ENCODE measurements around the gene FBXL2.
"Not testable (repeated sequence)": the region's sequence is repeated elsewhere in the genome, so short reads cannot be mapped to it uniquely, and the experiment has no call there.

The FBXL2 gene

DNA sequence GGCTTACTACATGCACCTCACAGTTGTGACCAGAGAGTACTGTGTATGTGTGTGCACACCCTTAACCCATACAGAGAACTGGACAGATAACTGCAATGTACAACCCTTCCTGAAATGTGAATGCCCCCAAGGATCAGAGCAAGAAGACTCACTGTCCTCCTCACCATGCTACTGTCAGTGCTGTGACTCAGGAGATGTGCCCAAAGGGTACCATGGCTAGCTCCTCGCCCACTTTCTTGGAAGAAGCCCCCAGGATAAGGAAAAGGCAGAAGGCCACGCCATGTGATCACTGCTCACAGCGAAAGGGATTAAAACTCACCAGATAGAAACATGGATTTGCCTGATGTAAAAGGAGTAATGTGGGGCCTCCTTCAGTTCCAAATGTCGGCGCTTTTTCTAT is 121.2 kb downstream of the FBXL2 start:
- Histone ChIP-seq H3K36me3 (ENCODE audit: control insufficient read depth in 2 of 2, insufficient read depth in 2 of 2, low read length in 2 of 2) (peaks cover 58 to 65% of the 10 kb centered on the region in 2 donors), H3K27ac (ENCODE audit: low read length) (no peak overlapping the region), H3K27me3 (ENCODE audit: control insufficient read depth in 1 of 2, insufficient read depth in 2 of 2, low read length in 2 of 2) (no peaks in the 10 kb centered on the region), H3K9me3 (ENCODE audit: control insufficient read depth in 2 of 2, low read length in 2 of 2) (no peaks in the 10 kb centered on the region), H3K9ac (ENCODE audit: low read length in 2 of 2) (no peak overlapping the region), H3K4me3 (ENCODE audit: low read length in 2 of 2) (no peak overlapping the region), H3K4me1 (ENCODE audit: control insufficient read depth, insufficient read depth, low read length) (no peaks in the 10 kb centered on the region)

DNA sequence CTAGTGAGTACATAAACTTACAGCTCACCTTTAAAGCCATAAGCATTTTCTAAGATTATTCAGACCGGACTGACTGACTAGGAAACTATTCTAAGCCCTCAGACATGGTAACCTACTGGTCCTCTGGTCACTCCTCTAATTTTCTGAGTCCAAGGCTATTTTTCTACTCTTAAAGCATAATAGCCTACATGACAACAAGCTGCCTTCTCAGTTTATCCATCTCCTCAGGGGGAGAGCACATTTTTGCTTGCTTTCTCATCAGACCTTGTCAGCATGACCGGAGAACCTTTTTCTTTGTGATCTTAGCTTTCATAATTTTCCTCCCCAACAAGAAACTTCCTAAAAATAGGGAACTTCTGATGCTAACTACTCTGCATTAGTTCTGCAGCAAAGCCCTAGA is 124.5 kb downstream of the FBXL2 start:
- no peaks in the 10 kb centered on the region for H3K9me3 ChIP-seq (ENCODE audit: control insufficient read depth in 2 of 2, low read length in 2 of 2)

GRCh38 chr3:33402936-33403335 is 125.7 kb downstream of the FBXL2 start:
- Histone ChIP-seq H3K27me3 (ENCODE audit: control insufficient read depth in 1 of 2, insufficient read depth in 2 of 2, low read length in 2 of 2) (no peaks in the 10 kb centered on the region), H3K9me3 (ENCODE audit: control insufficient read depth in 2 of 2, low read length in 2 of 2) (no peaks in the 10 kb centered on the region), H3K27ac (ENCODE audit: low read length) (no peak overlapping the region), H3K36me3 (ENCODE audit: control insufficient read depth in 2 of 2, insufficient read depth in 2 of 2, low read length in 2 of 2) (peaks cover 55 to 56% of the 10 kb centered on the region in 2 donors), H3K4me1 (ENCODE audit: control insufficient read depth, insufficient read depth, low read length) (no peaks in the 10 kb centered on the region), H3K4me3 (ENCODE audit: low read length in 2 of 2) (no peak overlapping the region), H3K9ac (ENCODE audit: low read length in 2 of 2) (no peak overlapping the region)

More for the DNA sequence above, 124.5 kb downstream of the FBXL2 start:
- Histone ChIP-seq H3K27ac (ENCODE audit: low read length) (no peak overlapping the region), H3K36me3 (ENCODE audit: control insufficient read depth in 2 of 2, insufficient read depth in 2 of 2, low read length in 2 of 2) (peaks cover 54 to 56% of the 10 kb centered on the region in 2 donors), H3K9ac (ENCODE audit: low read length in 2 of 2) (no peak overlapping the region), H3K27me3 (ENCODE audit: control insufficient read depth in 1 of 2, insufficient read depth in 2 of 2, low read length in 2 of 2) (no peaks in the 10 kb centered on the region), H3K4me3 (ENCODE audit: low read length in 2 of 2) (no peak overlapping the region), H3K4me1 (ENCODE audit: control insufficient read depth, insufficient read depth, low read length) (no peaks in the 10 kb centered on the region)

DNA sequence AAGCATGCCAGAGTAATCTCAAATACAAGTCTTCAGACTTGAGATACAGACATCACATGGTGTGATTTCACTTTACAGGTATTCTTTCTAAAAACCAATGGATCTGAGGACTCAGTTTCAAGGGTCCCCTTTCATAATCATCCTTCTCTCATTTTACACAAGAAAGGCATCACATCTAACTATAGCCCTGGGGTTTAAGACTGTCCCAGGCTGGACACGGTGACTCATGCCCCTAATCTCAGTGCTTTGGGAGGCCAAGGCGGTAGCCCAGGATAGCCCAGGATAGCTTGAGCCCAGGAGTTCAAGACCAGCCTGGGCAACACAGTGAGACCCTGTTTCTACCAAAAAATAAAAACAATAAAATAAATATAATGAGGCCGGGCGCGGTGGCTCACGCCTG is 126.5 kb downstream of the FBXL2 start:
- H3K27me3 ChIP-seq (ENCODE audit: control insufficient read depth in 1 of 2, insufficient read depth in 2 of 2, low read length in 2 of 2): no peaks in the 10 kb centered on the region
- no peaks in the 10 kb centered on the region for H3K9me3 ChIP-seq (ENCODE audit: control insufficient read depth in 2 of 2, low read length in 2 of 2)
- no peak overlapping the region for H3K4me3 ChIP-seq (ENCODE audit: low read length in 2 of 2)
- H3K27ac ChIP-seq (ENCODE audit: low read length): no peak overlapping the region
- H3K36me3 ChIP-seq (ENCODE audit: control insufficient read depth in 2 of 2, insufficient read depth in 2 of 2, low read length in 2 of 2): peaks cover 55 to 56% of the 10 kb centered on the region in 2 donors
- H3K4me1 ChIP-seq (ENCODE audit: control insufficient read depth, insufficient read depth, low read length): no peaks in the 10 kb centered on the region
- no peak overlapping the region for H3K9ac ChIP-seq (ENCODE audit: low read length in 2 of 2)

DNA sequence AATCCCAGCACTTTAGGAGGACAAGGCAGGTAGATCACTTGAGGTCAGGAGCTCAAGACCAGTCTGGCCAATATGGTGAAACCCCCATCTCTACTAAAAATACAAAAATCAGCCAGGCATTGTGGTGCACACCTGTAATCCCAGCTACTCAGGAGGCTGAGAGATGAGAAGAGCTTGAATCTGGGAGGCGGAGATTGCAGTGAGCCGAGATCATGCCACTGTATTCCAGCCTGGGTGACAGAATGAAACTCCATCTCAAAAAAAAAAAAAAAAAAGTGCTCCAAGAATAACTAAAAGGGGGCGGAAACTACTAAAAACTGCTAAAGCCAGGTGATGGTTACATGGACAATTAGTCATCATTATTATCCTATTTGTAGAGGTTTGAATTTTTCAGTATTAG is 133.6 kb downstream of the FBXL2 start:
- not testable (repeated sequence) for H3K9me3 ChIP-seq (ENCODE audit: control insufficient read depth in 2 of 2, low read length in 2 of 2); H3K27ac ChIP-seq (ENCODE audit: low read length); H3K4me1 ChIP-seq (ENCODE audit: control insufficient read depth, insufficient read depth, low read length); H3K4me3 ChIP-seq (ENCODE audit: low read length in 2 of 2); H3K9ac ChIP-seq (ENCODE audit: low read length in 2 of 2); H3K27me3 ChIP-seq (ENCODE audit: control insufficient read depth in 1 of 2, insufficient read depth in 2 of 2, low read length in 2 of 2)
- H3K36me3 ChIP-seq (ENCODE audit: control insufficient read depth in 2 of 2, insufficient read depth in 2 of 2, low read length in 2 of 2): peaks cover 40 to 52% of the 10 kb centered on the region in 2 donors

DNA sequence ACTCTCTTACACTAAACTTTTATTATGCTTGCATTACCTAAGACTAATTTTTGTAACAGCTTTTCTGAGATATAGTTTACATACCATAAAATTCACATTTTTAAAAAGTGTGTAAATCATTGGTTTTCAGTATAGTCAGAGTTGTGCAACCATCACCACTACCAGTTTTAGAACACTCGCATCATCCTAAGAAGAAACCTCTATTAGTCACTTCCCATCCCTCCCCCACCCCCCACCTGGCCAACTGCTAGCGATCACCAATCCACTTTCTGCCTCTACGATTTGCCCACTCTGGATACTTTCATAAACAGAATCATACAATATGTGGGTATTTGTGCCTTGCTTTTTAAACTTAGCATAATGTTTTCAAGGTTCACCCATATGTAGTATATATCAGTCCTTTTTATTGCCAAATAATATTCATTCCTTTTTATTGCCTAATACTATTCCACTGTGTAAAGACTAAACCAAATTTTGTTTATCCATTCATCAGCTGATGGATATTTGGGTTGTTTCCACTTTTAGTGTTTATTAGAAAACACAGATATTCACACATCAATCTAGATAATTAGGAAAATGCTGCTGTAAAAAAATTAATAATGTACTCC is 139.9 kb downstream of the FBXL2 start:
- Histone ChIP-seq H3K27ac (ENCODE audit: low read length) (no peak overlapping the region), H3K9ac (ENCODE audit: low read length in 2 of 2) (no peak overlapping the region), H3K4me3 (ENCODE audit: low read length in 2 of 2) (no peak overlapping the region), H3K27me3 (ENCODE audit: control insufficient read depth in 1 of 2, insufficient read depth in 2 of 2, low read length in 2 of 2) (no peaks in the 10 kb centered on the region), H3K36me3 (ENCODE audit: control insufficient read depth in 2 of 2, insufficient read depth in 2 of 2, low read length in 2 of 2) (peaks cover 5 to 10% of the 10 kb centered on the region in 2 donors), H3K4me1 (ENCODE audit: control insufficient read depth, insufficient read depth, low read length) (no peaks in the 10 kb centered on the region), H3K9me3 (ENCODE audit: control insufficient read depth in 2 of 2, low read length in 2 of 2) (no peaks in the 10 kb centered on the region)

- H3K4me1 ChIP-seq (ENCODE audit: control insufficient read depth, insufficient read depth, low read length): no peaks in the 10 kb centered on the region
- H3K9ac ChIP-seq (ENCODE audit: low read length in 2 of 2): no peak overlapping the region
- H3K4me3 ChIP-seq (ENCODE audit: low read length in 2 of 2): no peak overlapping the region
- H3K27ac ChIP-seq (ENCODE audit: low read length): no peak overlapping the region
- no peaks in the 10 kb centered on the region for H3K27me3 ChIP-seq (ENCODE audit: control insufficient read depth in 1 of 2, insufficient read depth in 2 of 2, low read length in 2 of 2)
- peaks cover 0 to 9% of the 10 kb centered on the region in 2 donors for H3K36me3 ChIP-seq (ENCODE audit: control insufficient read depth in 2 of 2, insufficient read depth in 2 of 2, low read length in 2 of 2)
- no peaks in the 10 kb centered on the region for H3K9me3 ChIP-seq (ENCODE audit: control insufficient read depth in 2 of 2, low read length in 2 of 2)
Measured at GRCh38 chr3:33419948-33420347, 142.7 kb downstream of the FBXL2 start.

- H3K9ac ChIP-seq (ENCODE audit: low read length in 2 of 2): no peak overlapping the region
- no peak overlapping the region for H3K4me3 ChIP-seq (ENCODE audit: low read length in 2 of 2)
- H3K27ac ChIP-seq (ENCODE audit: low read length): no peak overlapping the region
- H3K9me3 ChIP-seq (ENCODE audit: control insufficient read depth in 2 of 2, low read length in 2 of 2): no peaks in the 10 kb centered on the region
- no peaks in the 10 kb centered on the region for H3K27me3 ChIP-seq (ENCODE audit: control insufficient read depth in 1 of 2, insufficient read depth in 2 of 2, low read length in 2 of 2)
- no peaks in the 10 kb centered on the region for H3K4me1 ChIP-seq (ENCODE audit: control insufficient read depth, insufficient read depth, low read length)
- peaks cover 0 to 9% of the 10 kb centered on the region in 2 donors for H3K36me3 ChIP-seq (ENCODE audit: control insufficient read depth in 2 of 2, insufficient read depth in 2 of 2, low read length in 2 of 2)
Measured at GRCh38 chr3:33420966-33421365, 143.7 kb downstream of the FBXL2 start.

DNA sequence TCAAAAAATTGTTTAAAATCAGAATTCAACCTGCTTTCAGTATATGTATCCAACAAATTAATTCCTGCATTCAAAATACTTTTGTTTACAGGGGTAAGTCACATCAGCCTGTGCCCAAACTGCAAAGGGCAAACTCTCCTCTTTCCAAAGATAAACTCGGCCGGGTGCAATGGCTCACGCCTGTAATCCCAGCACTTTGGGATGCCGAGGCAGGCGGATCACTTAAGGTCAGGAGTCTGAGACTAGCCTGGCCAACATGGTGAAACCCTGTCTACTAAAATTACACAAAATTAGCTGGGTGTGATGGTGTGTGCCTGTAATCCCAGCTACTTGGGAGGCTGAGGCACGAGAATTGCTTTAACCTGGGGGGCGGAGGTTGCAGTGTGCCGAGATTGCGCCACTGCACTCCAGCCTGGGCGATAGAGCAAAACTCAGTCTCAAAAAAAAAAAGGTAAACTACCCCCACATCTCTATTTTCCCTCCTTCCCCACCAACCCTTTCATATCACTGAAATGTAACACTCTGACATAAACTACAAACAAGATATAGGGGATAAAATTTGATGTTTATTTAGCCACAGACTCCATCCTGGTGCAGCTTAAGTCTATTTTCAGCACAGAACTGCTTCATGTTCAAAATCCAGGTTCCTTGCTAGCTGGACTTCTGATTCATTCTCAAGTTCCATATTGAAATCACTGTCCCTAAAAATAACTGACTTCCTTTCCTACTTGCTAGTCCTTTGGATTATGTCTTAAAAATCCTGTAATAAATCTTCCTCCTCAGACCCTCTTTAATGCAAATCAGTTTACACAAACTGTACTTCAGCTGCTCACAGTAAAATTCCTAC is 147.6 kb downstream of the FBXL2 start:
- H3K36me3 ChIP-seq (ENCODE audit: control insufficient read depth in 2 of 2, insufficient read depth in 2 of 2, low read length in 2 of 2): peaks cover 0 to 6% of the 10 kb centered on the region in 2 donors
- no peaks in the 10 kb centered on the region for H3K4me1 ChIP-seq (ENCODE audit: control insufficient read depth, insufficient read depth, low read length)

GRCh38 chr3:33425453-33425852 is 148.2 kb downstream of the FBXL2 start:
- H3K9ac ChIP-seq (ENCODE audit: low read length in 2 of 2): no peak overlapping the region
- H3K4me3 ChIP-seq (ENCODE audit: low read length in 2 of 2): no peak overlapping the region
- no peak overlapping the region for H3K27ac ChIP-seq (ENCODE audit: low read length)
- no peaks in the 10 kb centered on the region for H3K27me3 ChIP-seq (ENCODE audit: control insufficient read depth in 1 of 2, insufficient read depth in 2 of 2, low read length in 2 of 2)
- no peaks in the 10 kb centered on the region for H3K9me3 ChIP-seq (ENCODE audit: control insufficient read depth in 2 of 2, low read length in 2 of 2)
- peaks cover 0 to 6% of the 10 kb centered on the region in 2 donors for H3K36me3 ChIP-seq (ENCODE audit: control insufficient read depth in 2 of 2, insufficient read depth in 2 of 2, low read length in 2 of 2)
- no peaks in the 10 kb centered on the region for H3K4me1 ChIP-seq (ENCODE audit: control insufficient read depth, insufficient read depth, low read length)

More for the DNA sequence above, 147.6 kb downstream of the FBXL2 start:
- Histone ChIP-seq H3K9ac (ENCODE audit: low read length in 2 of 2) (no peak overlapping the region), H3K27ac (ENCODE audit: low read length) (no peak overlapping the region), H3K27me3 (ENCODE audit: control insufficient read depth in 1 of 2, insufficient read depth in 2 of 2, low read length in 2 of 2) (no peaks in the 10 kb centered on the region), H3K9me3 (ENCODE audit: control insufficient read depth in 2 of 2, low read length in 2 of 2) (no peaks in the 10 kb centered on the region), H3K4me3 (ENCODE audit: low read length in 2 of 2) (no peak overlapping the region)

DNA sequence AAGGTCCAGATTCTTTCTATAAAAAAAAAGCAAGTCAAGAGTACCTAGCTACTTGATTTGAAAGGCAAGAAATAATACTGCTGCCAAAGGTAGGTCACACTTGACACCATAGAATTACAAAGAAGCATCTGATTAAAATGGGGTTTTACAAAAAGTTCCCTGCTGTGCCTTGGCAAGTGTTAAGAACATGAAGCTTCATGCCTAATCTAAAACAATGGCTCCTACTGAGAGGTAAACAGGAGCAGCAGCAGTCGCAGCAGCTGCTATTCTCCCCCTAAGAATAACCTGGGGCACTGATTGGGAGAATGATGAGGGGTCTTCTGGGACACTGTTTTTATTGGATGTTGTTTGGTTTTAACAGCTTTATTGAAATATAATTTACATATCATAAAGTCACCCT is 148.8 kb downstream of the FBXL2 start:
- Histone ChIP-seq H3K4me3 (ENCODE audit: low read length in 2 of 2) (no peak overlapping the region), H3K9ac (ENCODE audit: low read length in 2 of 2) (no peak overlapping the region), H3K9me3 (ENCODE audit: control insufficient read depth in 2 of 2, low read length in 2 of 2) (no peaks in the 10 kb centered on the region), H3K27ac (ENCODE audit: low read length) (no peak overlapping the region), H3K27me3 (ENCODE audit: control insufficient read depth in 1 of 2, insufficient read depth in 2 of 2, low read length in 2 of 2) (no peaks in the 10 kb centered on the region), H3K36me3 (ENCODE audit: control insufficient read depth in 2 of 2, insufficient read depth in 2 of 2, low read length in 2 of 2) (peaks cover 0 to 4% of the 10 kb centered on the region in 2 donors), H3K4me1 (ENCODE audit: control insufficient read depth, insufficient read depth, low read length) (no peaks in the 10 kb centered on the region)

Measured in stomach smooth muscle (tissue), 2 donors.